DND-41 (cell line): ENCODE measurements around the gene IGLON5.

Source experiments
- EZH2 ChIP-seq: IDR thresholded peaks from 3 replicates; pipeline ENCODE4 v1.6.1; 2012; ENCODE audit warnings: borderline replicate concordance, low read depth, mild to moderate bottlenecking, moderate library complexity, low read length, inconsistent platforms; ENCODE audit not compliant: severe bottlenecking
- TF ChIP-seq, protein P1 (sequence below): IDR thresholded peaks from 2 replicates; pipeline ENCODE4 v1.5.1; 2012; ENCODE audit warnings: borderline replicate concordance, low read length, moderate library complexity, mild to moderate bottlenecking; ENCODE audit not compliant: poor library complexity, severe bottlenecking; ENCODE audit errors: extremely low read depth

DNA sequence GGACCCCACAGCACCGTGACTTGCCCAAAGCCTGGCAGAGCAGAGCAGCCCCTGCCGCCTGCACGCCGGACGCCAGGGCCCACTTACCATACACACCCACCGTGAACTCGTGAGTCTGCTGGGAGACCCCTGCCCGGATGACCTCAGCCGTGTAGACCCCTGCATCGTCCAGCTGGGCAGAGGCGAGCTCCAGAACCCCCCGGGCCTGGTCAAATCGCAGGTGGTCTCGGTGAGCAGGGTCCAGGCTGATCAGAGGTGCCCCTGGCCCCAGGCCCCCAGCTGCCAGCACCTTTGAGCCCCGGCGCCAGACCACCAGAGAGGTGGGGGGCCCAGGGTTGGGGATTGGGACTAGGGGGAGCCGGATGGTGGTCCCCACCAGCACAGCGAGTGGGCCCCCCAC, 29.6 kb downstream of the IGLON5 start:
- TF ChIP-seq, protein P1, sequence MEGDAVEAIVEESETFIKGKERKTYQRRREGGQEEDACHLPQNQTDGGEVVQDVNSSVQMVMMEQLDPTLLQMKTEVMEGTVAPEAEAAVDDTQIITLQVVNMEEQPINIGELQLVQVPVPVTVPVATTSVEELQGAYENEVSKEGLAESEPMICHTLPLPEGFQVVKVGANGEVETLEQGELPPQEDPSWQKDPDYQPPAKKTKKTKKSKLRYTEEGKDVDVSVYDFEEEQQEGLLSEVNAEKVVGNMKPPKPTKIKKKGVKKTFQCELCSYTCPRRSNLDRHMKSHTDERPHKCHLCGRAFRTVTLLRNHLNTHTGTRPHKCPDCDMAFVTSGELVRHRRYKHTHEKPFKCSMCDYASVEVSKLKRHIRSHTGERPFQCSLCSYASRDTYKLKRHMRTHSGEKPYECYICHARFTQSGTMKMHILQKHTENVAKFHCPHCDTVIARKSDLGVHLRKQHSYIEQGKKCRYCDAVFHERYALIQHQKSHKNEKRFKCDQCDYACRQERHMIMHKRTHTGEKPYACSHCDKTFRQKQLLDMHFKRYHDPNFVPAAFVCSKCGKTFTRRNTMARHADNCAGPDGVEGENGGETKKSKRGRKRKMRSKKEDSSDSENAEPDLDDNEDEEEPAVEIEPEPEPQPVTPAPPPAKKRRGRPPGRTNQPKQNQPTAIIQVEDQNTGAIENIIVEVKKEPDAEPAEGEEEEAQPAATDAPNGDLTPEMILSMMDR = no peak
- no peak for TF ChIP-seq EZH2
